ENCODE results near the gene NDUFS6.

DNA sequence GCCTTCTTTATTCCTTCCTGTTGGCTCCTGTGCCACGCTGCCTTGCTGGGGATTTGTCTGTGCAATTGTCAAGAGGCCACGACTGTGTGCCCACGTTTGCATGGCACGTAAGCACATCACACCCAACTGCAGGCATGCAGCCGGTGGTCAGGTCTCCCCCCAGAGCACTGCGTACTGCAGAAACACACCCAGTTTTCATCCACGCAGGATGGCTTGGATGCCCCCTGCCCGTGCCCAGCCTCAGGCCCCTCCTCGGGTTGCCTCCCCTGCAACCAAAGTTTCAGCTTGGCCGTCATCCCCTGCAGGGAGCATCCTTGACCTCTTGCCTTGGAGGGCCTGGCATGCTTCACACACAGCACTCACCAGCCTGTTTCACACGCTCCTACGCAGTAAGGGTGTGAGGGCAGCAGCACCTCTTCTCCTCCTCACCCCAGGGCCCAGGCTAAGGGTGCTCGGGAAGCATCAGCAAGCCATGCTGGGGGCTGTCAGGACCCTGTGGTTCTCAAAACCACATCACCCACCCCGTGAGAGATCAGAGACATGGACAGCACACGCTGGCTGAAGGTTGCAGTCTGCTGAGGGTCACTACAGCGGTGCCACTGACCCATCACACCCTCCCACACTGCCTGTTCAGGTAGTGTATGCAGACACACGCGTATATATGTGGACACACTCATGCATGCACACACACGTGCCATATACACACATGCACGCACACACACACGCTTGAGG is 4.7 kb upstream of the NDUFS6 start:
- no peak for TF ChIP-seq CTCF (IDR thresholded peaks at IDR 0.05; ENCODE audit: low read depth, low read length, poor library complexity, severe bottlenecking)
- no peak for TF ChIP-seq EZH2phosphoT487 (IDR thresholded peaks at IDR 0.05; ENCODE audit: borderline replicate concordance, low read length)

All from DOHH2 (cell line).